ENCODE results near the gene DEPDC1B. TPM values are rescaled to one million over a fixed set of nuclear protein-coding genes. Genes with fewer than 3 reads are reported as not detected.

The DEPDC1B gene
- total and polyA plus RNA-seq, 2 experiments from 2014 or later, result 9.0 to 27.5 TPM

DNA sequence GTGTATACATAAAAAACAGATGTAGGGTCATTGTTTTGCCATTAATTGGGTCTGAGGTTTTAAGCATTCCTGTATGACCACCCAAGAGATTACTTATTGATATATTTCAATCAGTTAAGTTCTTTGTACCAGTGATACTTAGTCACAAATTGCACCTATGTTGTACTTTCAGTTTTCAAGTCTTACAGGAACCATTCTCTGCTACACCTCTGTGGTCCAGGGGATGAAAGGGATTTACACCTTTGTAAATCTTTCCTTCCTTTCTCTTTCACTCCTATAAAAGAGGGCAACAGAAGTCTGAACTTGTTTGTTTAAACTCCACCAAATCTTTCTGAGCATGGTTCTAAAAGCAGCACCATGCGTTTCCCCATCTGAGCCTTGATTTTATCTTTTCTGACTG is 86.1 kb downstream of the DEPDC1B start:
- 93% methylated on average over 1 of the region's 1 CpG for WGBS (ENCODE audit: low lambda C conversion rate, missing lambda C conversion rate)
- Histone ChIP-seq H3K4me2 (no peak overlapping the region), H3K9me3 (ENCODE audit: low read depth) (no peaks in the 10 kb centered on the region), H3K4me1 (ENCODE audit: insufficient read depth) (no peaks in the 10 kb centered on the region), H3K27ac (no peak overlapping the region), H4K20me1 (ENCODE audit: insufficient read depth, poor library complexity, severe bottlenecking) (no peaks in the 10 kb centered on the region), H3K27me3 (no peaks in the 10 kb centered on the region), H3K79me2 (no peaks in the 10 kb centered on the region), H3K9me2 (replicated peaks; ENCODE audit: insufficient read depth) (no peaks in the 10 kb centered on the region), H3K36me3 (replicated peaks; ENCODE audit: insufficient read depth, low read depth) (no peaks in the 10 kb centered on the region), H2AFZ (no peak overlapping the region), H3K4me3 (no peak overlapping the region)
- no peak for DNase-seq (ENCODE audit: low spot score)
- TF ChIP-seq, protein P1, sequence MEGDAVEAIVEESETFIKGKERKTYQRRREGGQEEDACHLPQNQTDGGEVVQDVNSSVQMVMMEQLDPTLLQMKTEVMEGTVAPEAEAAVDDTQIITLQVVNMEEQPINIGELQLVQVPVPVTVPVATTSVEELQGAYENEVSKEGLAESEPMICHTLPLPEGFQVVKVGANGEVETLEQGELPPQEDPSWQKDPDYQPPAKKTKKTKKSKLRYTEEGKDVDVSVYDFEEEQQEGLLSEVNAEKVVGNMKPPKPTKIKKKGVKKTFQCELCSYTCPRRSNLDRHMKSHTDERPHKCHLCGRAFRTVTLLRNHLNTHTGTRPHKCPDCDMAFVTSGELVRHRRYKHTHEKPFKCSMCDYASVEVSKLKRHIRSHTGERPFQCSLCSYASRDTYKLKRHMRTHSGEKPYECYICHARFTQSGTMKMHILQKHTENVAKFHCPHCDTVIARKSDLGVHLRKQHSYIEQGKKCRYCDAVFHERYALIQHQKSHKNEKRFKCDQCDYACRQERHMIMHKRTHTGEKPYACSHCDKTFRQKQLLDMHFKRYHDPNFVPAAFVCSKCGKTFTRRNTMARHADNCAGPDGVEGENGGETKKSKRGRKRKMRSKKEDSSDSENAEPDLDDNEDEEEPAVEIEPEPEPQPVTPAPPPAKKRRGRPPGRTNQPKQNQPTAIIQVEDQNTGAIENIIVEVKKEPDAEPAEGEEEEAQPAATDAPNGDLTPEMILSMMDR (IDR thresholded peaks at IDR 0.05; ENCODE audit: poor library complexity), result no peak
- no peak for TF ChIP-seq EZH2phosphoT487 (IDR thresholded peaks at IDR 0.05; ENCODE audit: low read depth, severe bottlenecking, unreplicated experiment)
- no peak for TF ChIP-seq EZH2 (IDR thresholded peaks at IDR 0.05; ENCODE audit: borderline replicate concordance)

DNA sequence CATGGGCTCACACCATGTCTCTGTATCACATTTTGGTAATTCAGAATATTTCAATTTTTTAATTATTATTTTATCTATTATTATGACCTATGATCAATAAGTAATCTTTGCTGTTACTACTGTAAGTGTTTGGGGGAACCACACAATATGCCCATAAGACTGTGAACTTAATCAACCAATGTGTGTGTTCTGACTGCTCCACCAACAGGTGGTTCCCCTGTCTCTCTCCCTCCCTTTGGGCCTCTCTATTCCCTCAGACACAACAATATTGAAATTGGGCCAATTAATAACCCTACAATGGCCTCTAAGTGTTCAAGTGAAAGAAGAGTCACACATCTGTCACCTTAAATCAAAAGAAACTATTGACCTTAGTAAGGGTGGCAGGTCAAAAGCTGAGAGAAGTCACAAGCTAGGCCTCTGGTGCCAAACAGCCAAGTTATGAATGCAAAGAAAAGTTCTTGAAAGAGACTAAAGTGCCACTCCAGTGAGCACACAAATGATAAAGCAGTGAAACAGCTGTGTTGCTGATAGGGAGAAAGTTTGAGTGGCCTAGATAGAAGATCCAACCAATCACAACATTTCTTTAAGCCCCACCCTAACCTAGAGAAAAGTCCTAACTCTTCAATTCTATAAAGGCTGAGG is 88.7 kb downstream of the DEPDC1B start:
- no peaks in the 10 kb centered on the region for H3K27me3 ChIP-seq
- H2AFZ ChIP-seq, result no peak overlapping the region
- H3K36me3 ChIP-seq (replicated peaks; ENCODE audit: insufficient read depth, low read depth), result no peaks in the 10 kb centered on the region
- H3K9me3 ChIP-seq (ENCODE audit: low read depth), result no peaks in the 10 kb centered on the region
- no peaks in the 10 kb centered on the region for H3K79me2 ChIP-seq
- H4K20me1 ChIP-seq (ENCODE audit: insufficient read depth, poor library complexity, severe bottlenecking), result no peaks in the 10 kb centered on the region
- no peaks in the 10 kb centered on the region for H3K9me2 ChIP-seq (replicated peaks; ENCODE audit: insufficient read depth)
- H3K4me2 ChIP-seq, result no peak overlapping the region
- no peak for DNase-seq (ENCODE audit: low spot score)
- TF ChIP-seq EZH2 (IDR thresholded peaks at IDR 0.05; ENCODE audit: borderline replicate concordance) (no peak), EZH2phosphoT487 (IDR thresholded peaks at IDR 0.05; ENCODE audit: low read depth, severe bottlenecking, unreplicated experiment) (no peak)
- TF ChIP-seq, protein P1 (IDR thresholded peaks at IDR 0.05; ENCODE audit: poor library complexity), result no peak
- H3K4me1 ChIP-seq (ENCODE audit: insufficient read depth), result no peaks in the 10 kb centered on the region
- no peak overlapping the region for H3K4me3 ChIP-seq
- H3K27ac ChIP-seq, result no peak overlapping the region

DNA sequence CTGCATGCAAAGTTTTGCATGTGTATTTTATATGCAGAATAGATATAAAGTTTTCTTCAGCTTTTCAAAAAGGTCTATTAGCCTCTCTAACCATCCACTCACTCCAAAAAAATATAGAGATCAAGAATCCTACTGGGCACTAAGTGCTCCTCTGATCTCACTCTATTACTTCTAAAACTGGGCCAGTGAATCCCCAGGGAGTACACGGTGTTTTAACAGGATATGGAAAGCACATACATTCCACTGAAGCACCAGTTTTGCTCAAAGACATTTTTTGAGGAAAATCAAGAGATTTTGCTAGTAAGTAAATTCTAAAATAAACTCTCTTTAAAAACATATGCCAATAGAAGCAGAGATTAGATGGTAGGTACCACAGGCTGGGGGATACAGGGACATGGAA is 95.2 kb downstream of the DEPDC1B start:
- Histone ChIP-seq H3K4me1 (ENCODE audit: insufficient read depth) (no peaks in the 10 kb centered on the region), H3K9me3 (ENCODE audit: low read depth) (no peaks in the 10 kb centered on the region), H3K4me3 (no peak overlapping the region), H3K4me2 (no peak overlapping the region), H3K36me3 (replicated peaks; ENCODE audit: insufficient read depth, low read depth) (no peaks in the 10 kb centered on the region), H3K27ac (no peak overlapping the region), H3K79me2 (no peaks in the 10 kb centered on the region), H4K20me1 (ENCODE audit: insufficient read depth, poor library complexity, severe bottlenecking) (no peaks in the 10 kb centered on the region), H2AFZ (no peak overlapping the region), H3K27me3 (no peaks in the 10 kb centered on the region), H3K9me2 (replicated peaks; ENCODE audit: insufficient read depth) (no peaks in the 10 kb centered on the region)
- 95% methylated on average over 1 of the region's 1 CpG for WGBS (ENCODE audit: low lambda C conversion rate, missing lambda C conversion rate)
- no peak for DNase-seq (ENCODE audit: low spot score)
- TF ChIP-seq, protein P1 (IDR thresholded peaks at IDR 0.05; ENCODE audit: poor library complexity), result no peak
- no peak for TF ChIP-seq EZH2phosphoT487 (IDR thresholded peaks at IDR 0.05; ENCODE audit: low read depth, severe bottlenecking, unreplicated experiment)
- no peak for TF ChIP-seq EZH2 (IDR thresholded peaks at IDR 0.05; ENCODE audit: borderline replicate concordance)

Measured in hepatocyte (in vitro differentiated cells).